Measurements from ENCODE around the gene TMUB1.
A peak's percentile ranks its signal among the peaks of the same experiment; 100 is the strongest.

The TMUB1 gene

DNA sequence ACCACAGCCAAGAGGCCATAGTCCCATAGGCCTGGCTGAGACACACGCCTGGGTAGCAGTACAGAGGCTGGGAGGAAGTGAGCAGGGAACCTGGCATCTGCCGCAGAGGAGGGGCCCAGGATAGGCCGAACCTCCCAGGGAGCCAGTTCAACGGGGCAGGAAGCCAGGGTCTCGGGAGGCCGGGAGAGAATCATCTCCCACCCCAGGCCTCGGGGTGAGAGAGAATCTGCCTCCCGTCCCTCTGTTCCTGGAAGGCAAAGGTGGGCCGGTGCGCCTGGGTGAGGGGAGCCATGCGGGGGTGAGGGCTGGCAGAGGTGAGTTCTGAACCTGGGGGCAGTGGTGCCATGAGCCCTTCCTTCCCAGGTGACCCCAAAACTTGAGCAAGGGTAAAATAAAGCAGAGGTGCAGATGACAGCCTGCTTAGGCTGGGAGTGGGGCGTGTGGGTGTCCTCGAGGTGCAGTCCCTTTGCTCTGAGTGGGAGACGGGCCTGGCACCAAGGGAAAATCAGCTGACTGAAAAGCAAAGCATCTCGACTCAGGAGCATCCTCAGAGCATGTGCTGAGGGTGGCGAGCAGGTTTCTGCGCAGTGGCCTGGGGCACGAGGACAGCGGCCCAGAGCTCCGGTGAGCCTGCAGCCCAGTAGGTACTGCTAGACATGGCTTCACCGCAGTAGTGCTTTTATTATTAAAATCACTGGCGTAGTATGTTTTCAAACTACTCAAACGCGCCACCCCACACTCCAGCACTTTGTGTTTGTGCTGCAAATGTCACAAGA, 18.5 kb upstream of the TMUB1 start:
- no peak for DNase-seq

DNA sequence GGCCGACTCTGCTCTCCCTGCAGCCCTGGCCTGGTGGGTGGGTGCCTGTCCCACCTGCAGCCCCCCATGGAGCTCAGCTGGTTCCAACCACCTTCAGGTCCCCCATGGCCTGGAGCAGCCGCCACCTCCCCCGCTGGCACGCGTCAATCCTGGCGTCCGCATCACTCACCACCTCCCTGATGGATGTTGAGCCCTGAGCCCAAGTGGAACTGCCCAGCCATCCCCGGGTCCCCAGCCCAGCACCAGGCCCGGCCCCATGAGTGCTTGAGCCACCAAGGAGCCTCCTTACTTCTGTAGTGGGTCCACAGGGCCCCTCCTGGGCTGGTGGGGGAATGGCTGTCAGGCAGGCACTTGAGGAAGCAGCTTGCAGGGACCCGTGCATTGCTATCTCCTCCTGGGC, 17.6 kb upstream of the TMUB1 start:
- no peak for DNase-seq

DNA sequence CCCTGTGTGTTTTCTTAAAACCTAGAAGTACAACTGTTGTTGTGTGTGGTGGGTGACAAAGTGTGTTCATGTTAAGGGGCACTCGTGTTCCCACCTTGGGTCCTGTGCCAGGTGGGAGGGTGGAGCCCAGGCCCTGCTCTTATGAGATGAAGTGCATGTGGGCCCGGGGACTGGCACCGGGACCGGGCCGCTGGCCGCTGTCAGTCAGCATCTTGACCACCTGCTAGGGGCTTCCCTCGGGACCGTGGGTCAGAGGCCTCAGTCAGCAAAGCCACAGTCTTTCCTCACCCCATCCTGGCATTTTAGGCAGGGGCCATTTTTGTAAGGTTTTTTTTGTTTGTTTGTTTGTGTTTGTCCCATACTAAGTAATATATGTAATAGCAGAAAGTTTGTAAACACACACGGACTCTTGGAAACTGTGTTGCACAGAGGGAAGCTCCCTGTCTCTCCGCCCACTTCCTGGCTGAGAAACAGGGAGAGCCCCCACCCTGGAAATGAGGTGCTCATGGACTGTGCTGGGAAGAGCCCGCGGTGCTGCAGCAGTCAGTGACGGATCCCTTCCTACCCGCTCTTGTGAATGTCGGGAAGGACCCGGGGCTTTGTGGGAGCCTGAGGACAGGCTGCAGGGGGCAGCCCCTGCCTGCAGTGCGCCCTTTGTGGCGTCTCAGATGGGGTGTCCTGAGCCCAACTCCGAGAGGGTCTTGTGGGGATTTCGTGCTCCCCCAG, 16.4 kb upstream of the TMUB1 start:
- no peak for DNase-seq

DNA sequence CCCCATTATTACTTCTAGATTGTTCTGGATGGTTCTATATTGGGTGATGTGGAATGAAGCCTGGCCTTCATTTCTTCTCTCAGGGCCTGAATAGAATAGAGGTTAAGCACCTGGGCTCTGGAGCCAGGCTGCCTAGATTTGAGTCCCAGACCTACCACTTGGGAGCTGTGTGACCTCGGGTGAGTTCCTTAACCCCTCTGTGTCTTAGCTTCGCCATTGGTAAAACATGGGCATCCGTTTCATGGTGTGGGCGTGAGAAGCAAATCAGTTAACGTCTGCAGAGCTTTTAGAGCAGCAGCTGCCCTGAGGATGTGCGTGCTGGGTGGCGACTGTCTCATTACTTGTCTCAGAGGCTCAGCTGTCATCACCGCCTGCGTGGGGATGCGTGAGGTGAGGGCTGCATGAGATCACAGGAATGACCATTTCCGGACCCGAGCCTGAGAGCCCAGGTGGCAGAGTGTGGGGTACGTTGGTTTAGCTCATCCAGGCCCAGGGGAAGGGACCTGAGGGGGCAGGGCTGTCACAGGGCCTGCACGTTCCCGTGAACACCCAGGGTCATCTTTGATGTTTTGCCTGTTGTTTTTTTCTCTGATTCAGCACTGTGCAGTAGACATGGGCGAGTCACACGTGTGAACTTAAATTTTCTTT, 12.7 kb upstream of the TMUB1 start:
- DNase-seq = no peak

DNA sequence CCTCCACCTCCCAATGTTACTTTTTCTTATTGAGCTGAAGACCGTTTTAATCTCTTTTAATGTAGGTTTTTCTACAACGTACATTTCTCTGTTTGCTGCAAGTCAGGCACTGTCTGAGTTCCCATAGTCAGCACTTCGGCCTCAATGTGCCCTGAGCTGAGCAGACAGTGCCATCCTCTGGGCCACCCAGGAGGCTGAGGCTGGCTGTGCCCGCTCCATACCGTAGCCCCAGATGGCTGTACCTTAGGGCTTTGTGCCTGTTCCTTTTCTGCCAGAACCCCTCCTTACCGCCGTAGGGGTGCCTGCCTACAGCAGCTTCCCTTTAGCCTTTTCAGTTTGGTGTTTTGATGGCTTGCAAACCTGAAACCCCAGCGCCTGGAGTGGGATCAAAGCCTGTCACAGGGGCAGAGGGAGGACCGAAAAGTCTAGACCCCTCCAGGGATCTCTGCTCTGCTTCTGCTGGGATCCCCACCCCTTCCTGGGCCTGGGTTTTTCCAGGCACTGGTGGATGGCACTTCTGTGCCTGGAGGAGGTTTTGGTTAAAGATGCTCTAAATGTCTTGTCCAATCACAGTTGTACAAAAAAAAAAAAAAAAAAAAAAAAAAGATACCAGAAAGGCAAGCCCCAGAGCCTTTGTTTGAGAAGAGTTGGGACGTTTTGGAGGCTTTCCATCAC, 12.0 kb upstream of the TMUB1 start:
- DNase-seq = no peak

DNA sequence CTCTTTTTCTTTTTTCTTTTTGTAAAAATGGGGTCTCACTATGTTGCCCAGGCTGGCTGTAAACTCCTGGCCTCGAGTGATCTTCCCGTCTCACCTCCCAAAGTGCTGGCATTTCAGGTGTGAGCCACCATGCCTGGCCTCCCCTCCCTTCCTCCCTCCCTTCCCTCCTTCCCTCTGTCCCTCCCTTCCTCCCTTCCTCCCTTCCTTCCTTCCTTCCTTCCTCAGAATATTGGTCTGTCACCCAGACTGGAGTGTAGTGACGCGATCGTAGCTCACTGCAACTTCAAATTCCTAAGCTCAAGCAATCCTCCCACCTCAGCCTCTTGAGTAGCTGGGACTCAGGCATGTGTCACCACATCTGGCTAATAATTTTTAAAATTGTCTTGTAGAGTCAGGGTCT, 11.4 kb upstream of the TMUB1 start:
- DNase-seq = no peak

DNA sequence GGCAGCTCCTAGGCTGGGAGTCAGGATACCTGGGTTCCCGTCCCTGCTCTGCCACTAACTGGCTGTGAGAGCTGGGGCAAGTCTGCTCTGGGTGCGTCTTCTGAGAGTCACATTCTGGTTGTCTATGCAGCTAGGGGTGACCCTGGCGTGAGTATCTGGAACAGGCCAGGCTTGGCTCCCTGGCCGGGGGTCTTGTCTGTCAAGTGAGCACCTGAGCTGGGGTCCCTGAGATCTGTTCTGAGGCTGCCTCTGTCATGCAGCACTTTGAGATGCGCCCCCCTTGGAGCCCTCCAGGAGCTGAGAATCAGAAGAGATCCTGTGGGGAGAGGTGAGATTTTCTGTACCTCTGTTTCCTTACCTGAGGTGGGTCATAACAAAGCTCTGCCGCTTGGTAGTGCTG, 10.5 kb upstream of the TMUB1 start:
- no peak for DNase-seq

DNA sequence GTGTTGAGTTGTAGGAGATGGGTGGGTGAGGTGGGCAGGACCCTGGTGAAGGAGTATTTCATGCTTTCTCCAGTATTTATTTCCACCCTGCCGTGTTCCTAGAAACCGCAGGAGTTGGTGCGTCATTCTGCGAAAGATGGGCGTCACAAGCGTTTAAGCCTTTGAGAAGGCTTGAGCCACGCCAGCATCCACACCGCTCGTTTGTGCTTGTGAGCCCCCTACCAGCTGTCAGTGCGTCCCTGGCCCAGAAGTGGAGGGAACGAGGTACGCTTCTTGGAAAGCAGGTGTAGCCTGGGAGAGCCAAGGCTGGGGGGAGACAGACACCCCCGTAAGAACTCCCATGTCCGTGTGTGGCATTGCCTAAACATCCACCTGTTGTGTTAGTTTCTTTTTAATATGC, 8.7 kb upstream of the TMUB1 start:
- DNase-seq = no peak

- no peak for DNase-seq
Measured at GRCh38 chr7:151091431-151091830, 8.1 kb upstream of the TMUB1 start.

GRCh38 chr7:151091003-151091402, 7.7 kb upstream of the TMUB1 start:
- no peak for DNase-seq

- no peak for DNase-seq
Measured at GRCh38 chr7:151089893-151090730, 6.8 kb upstream of the TMUB1 start.

- DNase-seq = no peak
Measured at GRCh38 chr7:151088856-151089699, 5.8 kb upstream of the TMUB1 start.

GRCh38 chr7:151088019-151088855, 4.9 kb upstream of the TMUB1 start:
- no peak for DNase-seq

DNA sequence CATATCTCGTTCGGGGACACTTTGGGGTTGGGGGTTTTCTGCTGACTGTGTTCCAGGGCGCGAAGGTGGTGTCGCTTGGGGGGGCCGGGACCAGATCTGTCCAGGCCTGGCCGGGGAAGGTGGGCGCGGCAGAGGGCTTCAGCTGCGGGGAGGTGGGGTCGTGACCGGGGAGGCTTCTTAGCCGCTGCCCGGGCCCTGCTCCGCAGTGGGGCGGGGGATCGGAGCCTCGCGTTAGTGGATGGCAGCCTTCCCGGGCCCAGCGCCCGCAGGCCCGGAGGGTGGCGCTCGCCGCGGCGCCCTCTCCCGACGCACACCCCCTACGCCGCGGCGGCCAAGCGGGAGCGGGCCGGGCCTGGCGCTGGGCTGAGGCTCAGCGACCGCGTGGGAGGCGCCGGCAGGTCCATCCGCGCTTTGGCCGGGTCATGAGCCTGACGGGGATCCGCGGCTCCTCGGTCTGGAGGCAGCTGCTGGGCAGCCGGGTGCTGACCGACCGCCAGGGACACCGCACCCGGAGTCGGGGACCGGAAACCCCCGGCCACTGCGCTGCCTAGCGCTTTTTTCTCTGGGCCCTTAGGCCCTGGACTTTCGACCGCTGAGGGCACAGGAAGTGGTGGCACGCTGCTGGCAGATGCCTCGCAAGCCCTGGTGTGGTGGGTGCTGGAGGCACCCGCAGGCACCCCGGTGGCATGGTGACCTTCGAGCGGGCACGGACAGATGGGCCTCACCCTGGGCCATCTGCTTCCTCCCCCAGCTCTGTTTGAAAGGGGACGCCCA, 4.1 kb upstream of the TMUB1 start:
- peak; percentile 68 for DNase-seq

DNA sequence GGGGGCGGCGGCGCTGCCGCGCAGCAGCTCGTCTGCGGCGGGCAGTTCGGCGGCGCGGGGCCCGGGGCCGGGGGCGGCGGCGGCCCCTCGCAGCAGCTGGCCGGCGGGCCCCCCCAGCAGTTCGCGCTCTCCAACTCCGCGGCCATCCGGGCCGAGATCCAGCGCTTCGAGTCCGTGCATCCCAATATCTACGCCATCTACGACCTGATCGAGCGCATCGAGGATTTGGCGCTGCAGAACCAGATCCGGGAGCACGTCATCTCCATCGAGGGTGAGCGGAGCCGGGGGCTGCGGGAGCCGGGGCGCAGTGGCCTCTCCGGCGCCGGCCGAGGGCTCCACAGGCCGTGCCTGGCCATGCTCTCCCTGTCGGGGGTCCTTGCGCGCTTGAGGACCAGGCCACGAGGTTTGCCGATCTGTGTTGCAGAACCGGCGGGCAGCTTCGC, 3.5 kb upstream of the TMUB1 start:
- peak; percentile 68 for DNase-seq

- peak; percentile 89 for DNase-seq
Measured at GRCh38 chr7:151085691-151086620, 2.7 kb upstream of the TMUB1 start, which contains the start of gene AGAP3. TSS of gene AGAP3 (plus strand) at chr7:151086475. CDS start at chr7:151086742, 267 bp downstream.

GRCh38 chr7:151085329-151085690, 2.0 kb upstream of the TMUB1 start:
- no peak for DNase-seq

DNA sequence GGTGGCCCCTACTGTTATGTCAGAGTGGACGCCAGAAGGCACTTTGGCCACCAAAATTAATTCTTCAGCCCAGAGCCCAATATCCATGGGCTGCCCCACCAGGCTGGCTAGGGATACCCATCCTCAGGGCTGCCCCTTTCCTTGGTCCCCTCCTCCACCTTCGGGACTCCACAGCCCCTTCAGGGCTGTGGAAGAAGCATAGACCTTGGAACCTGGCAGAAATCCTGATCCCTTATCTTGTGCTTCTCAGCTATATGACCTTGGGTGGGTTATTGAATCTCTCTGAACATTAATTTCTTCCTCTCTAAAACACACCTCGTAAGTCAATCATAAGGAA, 499 bp upstream of the TMUB1 start:
- no peak for DNase-seq

Measured in NCI-H1092 treated with DMSO at 0.1 percent for 48 hours (cell line).